Activated CD8-positive, alpha-beta memory T cell treated with anti-CD3 and anti-CD28 coated beads for 48 hours (primary cell): ENCODE measurements around the gene ZNF264.
"Not testable (repeated sequence)": the region's sequence is repeated elsewhere in the genome, so short reads cannot be mapped to it uniquely, and the experiment has no call there.

Experiments
- DNase-seq, 3 experiments: peaks; one replicate each; pipeline ENCODE4 v3.0.0-alpha.2; 2020; ENCODE audit warnings: low read depth in 2 of 3, low spot score in 2 of 3

The ZNF264 gene

DNA sequence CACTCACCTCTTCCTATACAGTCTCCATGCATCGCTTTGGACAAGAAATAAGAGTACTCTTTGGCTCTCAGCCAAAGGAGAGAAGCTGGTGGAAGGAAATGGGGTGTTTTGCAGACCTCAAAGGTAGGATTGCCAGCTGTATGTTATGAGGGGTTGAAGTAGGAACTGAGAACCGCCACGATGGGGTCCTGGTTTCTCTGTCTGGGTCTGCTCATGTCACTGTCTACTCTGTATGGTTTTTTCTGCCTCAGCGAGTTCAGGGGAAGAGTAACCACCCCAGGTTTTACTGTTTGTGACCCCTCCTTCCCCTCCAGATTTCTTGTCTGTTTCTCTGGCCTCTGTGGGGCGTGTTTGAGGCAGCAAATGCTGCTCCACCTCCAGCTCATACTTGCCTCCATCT is 53.2 kb downstream of the ZNF264 start:
- no peak for DNase-seq

DNA sequence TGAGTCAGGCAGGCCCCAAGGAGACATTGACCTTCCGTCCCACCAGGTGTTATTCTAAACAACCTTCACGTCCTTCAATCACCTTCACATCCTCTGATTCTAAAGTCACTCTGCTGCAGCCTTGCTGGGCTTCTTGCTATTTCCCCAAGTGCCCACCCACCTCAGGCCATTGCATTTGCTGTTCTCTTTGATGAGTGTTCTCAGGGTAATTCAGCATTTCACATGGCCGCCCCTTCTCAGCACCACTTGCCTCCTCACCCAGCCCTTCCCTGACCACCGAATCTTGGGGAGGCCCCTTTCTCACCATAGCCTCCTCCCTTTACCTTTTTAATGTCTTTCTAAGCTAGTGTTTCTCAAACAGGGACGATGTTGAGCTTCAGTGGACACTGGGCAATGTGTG is 53.8 kb downstream of the ZNF264 start:
- DNase-seq, result no peak

DNA sequence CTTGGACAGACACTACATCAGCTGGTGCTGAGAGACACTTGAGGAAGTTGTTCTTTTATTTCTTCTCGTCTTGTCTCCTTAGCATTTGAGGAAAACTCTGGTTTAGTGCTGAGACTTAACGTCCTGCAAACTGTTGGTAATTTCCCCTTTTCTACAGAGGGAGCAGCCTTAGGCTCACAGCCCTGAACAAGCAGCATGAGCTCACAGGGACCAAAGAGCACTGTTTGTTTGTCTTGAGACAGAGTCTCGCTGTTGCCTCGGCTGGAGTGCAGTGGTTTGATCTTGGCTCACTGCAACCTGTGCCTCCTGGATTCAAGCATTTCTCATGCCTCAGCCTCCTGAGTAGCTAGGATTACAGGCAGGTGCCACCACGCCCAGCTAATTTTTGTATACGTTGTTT is 54.7 kb downstream of the ZNF264 start:
- no peak for DNase-seq

DNA sequence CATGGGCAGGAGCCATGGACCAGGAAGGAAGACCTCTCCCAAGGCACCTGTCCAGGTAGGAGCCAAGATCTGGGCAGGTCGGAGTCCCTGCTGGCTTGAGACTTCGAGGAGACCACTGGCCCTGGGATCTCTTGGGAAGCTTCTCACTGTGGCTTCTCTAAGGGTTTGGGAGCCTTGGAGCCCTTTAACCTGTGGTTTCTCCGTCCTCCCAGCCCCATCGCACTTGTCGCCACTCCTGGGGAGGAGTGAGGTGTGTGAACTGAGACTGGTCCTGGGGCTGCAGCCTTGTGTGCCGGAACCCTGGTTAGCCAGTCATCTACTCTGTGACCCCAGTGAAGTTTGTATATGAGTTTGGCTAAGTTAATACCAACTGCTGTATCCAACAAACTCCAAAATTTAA is 57.3 kb downstream of the ZNF264 start:
- DNase-seq, result no peak

DNA sequence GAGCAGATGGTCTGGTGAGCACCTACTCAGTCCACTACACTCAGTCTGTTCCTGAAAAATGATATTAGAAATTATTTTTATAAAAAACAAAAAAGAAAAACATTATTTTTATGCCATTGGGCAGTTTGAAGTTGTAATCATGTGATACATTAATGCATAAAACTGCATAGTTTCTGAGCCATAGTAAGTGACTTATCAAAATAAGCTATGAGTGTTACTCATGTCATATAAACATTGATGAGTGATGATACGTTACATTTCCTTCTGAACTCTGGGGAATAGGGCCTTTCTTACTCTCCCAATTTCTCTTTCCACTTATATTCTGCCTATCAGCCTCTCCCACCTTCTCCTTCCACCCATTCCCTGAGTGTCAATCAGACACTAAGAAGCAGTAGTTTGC is 58.0 kb downstream of the ZNF264 start:
- no peak for DNase-seq

DNA sequence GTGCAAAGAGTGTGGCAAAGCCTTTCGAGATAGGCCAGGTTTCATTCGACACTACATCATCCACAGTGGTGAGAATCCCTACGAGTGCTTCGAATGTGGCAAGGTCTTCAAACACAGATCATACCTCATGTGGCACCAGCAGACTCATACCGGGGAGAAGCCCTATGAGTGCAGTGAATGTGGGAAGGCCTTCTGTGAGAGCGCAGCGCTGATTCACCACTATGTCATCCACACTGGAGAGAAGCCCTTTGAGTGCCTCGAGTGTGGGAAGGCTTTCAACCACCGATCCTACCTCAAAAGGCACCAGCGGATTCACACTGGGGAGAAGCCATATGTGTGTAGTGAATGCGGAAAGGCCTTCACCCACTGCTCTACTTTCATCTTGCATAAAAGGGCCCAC is 62.5 kb downstream of the ZNF264 start:
- DNase-seq, result not testable (repeated sequence)

DNA sequence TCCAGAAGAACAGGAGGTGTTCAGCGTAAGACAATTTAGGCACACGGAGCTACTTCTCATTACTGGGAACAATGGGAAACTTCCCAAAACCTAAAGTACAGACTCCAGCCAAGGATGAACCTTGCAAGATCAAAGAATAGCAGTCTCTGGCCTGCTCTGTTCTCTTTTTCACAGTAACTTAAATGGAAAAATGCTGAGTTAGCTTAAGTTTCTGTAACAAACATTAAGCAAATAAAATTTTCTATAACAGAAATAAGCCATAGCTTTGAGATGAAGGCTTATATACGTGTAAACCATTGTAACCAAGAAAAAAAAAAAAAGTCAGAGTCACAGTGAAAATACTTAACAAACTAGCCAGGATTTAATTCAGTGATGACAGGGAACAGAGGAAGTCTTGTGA is 70.7 kb downstream of the ZNF264 start:
- DNase-seq, result no peak

DNA sequence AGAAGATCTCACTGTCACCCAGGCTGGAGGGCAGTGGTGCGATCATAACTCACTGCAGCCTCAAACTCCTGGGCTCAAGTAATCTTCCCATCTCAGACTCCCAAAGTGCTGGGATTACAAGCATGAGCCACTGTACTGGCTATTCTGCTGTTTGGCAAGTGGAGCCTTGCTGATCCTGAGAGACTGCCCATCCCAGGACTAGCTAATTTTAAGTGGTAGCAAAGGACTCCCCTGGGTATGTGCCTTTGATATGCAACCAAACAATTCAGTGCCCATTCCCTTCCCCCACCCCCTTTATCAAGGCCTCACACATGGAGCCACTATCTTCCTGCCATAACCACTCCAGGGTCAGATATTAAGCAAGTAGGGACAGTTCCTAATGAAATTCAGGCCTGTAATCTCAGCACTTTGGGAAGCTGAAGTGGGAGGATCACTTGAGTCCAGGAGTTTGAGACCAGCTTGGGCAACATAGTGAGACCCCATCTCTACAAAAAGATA is 72.0 kb downstream of the ZNF264 start:
- no peak for DNase-seq

DNA sequence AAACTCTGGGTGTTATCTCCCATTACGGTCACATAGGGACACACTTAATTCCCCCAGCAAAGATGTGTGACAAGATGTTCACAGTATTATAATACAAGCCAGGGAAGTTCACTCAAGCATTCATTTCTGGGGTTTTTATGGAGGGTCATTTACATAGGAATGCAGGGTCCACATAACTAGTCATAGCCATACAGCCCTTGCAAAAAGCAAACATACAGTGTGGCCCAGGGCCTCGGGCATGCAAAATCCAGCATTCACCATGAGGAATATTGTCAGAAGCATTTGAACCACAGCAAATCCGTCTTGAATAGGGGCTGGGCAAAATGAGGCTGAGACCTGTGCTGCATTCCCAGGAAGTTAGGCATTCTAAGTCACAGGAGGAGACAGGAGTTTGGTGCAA is 76.0 kb downstream of the ZNF264 start:
- no peak for DNase-seq

DNA sequence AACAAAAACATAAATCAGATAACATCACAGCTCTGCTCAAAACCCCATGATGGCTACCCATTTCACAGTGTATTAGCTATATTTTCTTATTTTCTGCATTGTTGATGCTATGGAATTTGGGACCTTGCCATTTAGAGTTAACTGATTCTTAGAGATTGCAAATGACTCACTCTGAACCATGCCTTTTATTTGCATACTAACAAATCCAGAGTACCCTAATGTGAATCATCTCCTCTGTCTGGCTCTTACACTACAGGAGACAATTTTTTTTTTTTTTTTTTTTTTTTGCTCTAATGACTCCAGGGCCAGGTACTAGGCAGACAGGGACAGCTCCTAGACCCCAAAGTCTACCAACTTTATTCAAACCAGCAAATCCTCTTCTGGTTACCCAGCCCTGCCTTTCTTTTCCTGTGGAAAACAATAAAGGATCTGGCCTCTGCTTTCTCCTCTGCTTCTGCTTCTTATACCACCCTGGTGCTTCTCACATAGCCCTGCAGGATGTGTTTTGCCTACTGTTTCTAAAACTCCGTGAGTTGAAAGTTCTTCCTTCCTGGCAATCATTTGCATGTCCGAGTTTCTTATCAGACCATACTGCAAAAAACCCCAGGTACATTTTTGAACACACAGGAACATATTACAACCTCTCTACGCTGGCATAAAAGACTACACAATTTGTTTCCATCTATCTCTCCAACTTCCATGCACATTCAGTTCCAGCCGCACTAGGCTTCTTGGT is 78.4 kb downstream of the ZNF264 start:
- no peak for DNase-seq

DNA sequence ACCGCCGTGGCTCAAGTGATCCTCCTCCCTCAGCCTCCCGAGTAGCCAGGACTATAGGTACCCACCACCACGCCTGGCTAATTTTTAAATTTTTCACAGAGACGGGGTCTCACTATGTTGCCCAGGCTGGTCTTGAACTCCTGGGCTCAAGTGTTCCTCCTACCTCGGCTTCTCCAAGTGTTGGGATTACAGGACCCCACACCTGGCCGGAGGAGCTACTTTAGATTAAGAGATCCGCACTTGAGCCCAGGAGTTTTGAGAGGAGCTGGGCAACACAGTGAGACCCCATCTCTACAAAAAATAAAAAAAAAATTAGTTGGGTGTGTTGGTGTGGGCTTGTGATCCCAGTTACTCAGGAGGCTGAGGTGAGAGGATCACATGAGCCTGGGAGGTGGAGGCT is 80.0 kb downstream of the ZNF264 start:
- DNase-seq, result no peak
